GM19467 (cell line): ENCODE data around the gene RIPOR3.
"Not testable (repeated sequence)": the region's sequence is repeated elsewhere in the genome, so short reads cannot be mapped to it uniquely, and the experiment has no call there.

ENCODE experiments used
- ATAC-seq: cut with Tn5 transposase; IDR thresholded peaks from one replicate; pipeline ENCODE4 v1.9.1; 2021; ENCODE audit warnings: mild to moderate bottlenecking, moderate library complexity; ENCODE audit not compliant: unreplicated experiment

RIPOR3 gene

DNA sequence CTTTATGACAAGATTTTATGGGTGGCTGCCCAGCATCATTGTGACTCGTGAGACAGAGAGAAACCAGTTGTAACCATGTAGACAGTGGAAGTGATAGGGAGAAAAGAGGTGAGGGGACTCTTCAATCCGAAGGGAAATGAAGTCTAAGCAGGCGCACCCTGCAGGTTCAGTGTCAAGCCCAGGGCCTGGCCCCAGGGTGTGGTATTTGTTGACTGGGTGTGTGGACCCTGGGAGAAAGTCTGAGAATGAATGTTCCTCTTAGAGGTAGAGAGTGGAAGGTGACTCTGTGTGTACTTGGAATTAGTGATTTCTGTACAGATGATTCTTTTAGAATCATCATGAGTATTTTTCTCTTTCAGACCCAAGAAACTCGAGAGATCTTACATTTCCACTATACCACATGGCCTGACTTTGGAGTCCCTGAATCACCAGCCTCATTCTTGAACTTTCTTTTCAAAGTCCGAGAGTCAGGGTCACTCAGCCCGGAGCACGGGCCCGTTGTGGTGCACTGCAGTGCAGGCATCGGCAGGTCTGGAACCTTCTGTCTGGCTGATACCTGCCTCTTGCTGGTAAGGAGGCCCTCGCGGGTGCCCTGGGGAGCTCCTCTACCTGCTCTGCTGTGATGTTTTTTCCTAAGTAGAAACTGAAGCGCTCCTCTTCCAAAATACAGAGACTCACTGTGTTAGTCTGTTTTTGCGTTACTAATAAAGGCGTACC lies 113.1 kb downstream of the RIPOR3 start:
- no peak for ATAC-seq

DNA sequence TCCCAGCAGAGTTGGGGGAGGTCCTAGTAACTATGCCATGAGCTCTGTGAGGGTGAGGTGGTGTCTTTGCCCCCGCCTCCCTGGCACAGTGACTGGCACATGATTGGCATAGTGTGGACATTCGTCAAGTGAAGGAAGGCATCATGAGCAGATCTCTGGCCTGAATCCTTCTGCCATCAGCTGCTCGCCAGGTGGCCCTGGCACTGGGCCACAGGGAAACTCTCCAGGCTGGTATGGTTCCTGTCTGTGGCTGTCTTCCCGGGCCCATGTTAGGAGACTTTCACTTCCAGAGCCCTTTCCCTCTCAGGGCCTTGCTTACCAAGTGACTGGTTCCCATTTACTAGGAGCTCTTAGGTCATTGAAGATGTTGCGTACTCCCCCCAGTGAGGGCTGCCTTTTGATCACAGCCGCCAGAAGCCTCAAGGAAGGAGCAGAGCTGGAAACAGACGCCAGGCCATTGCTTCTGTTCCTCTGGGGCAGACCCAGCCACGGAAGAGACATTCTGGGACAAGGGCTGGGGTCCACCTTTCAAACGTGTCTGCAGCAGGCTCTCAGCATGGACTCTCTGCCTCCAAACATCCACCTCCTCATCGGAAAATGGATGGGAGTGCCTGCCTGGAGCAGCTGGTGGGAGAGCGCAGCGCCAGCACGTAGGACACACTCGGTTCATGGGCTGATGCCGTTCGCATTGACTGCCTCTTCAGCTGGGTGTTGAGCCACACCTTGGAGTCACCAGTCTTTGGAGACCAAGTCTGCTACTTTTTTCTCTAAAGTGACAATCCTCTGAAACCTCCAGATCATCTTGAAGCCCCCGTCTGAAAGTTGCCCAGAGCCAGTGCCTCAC lies 113.9 kb downstream of the RIPOR3 start:
- ATAC-seq, result no peak

DNA sequence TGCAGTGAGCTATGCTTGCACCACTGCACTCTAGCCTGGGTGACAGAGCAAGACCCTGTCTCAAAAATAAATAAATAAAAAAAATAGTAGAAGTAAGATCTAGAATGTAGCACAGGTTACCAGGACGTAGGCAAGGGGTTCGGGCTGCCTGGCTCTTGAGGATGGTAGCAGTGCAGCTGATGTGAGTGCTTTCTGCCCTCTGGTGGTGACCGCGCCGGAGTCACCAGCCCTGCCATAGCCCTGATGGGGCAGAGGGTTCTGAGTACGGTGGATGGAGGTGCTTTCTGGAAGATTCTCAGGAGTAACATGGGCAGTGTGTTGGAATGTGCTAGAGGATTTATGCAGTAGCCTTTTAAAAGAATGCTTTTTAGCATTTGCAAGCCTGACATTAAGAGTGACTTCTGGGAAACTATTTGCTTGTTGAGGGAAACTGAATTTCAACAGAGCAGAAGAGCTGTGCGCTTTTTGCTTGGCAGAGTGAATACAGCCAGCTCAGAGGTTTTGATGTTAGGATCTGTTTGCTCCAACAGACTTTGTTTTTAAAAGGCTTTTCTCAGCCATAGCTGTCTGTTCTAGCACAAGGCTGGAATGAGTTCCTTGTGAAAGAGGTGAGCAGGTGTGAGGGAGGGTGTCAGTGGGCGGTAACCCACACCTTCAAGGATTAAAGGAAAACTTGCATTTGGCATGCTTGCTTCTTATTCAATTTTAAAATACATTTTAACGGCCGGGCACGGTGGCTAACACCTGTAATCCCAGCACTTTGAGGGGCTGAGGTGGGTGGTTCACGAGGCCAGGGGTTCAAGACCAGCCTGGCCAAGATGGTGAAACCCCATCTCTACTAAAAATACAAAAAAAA lies 115.2 kb downstream of the RIPOR3 start:
- no peak for ATAC-seq

DNA sequence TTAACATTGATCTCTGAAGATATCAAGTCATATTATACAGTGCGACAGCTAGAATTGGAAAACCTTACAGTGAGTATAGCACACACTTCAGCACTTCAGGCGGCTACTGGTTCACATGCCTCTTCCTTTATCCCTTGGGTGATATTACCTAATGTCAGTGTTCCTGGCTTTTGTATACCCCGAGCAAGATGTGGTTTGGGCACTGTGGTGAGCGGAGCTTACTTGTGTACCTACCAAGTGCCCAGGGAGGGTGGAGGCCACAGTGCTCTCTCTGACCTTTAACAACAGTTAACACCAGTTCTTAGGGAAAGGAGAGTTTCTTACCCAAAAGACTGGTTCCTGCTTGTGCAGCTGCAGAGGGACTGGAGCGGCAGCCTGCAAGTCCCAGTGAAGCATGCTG lies 116.8 kb downstream of the RIPOR3 start:
- no peak for ATAC-seq

DNA sequence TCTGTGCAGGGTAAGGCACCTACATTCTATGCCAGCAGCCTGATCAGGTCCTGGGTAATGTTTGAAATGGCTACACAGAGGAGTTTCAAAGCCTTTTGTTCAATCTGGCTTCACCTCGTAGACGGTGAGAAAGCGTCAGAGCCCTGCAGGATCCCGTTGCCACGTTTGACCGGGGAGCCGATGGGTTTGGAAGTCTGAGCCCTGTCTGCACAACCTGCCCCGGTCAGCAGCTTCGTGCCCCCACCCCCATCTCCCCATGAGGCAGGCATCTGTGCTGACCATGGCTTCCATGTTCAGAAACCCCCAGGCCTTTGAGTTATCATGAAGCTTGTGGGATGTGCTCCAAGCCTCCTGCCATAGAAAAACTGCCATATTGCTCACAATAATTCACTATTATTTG lies 117.2 kb downstream of the RIPOR3 start:
- no peak for ATAC-seq

DNA sequence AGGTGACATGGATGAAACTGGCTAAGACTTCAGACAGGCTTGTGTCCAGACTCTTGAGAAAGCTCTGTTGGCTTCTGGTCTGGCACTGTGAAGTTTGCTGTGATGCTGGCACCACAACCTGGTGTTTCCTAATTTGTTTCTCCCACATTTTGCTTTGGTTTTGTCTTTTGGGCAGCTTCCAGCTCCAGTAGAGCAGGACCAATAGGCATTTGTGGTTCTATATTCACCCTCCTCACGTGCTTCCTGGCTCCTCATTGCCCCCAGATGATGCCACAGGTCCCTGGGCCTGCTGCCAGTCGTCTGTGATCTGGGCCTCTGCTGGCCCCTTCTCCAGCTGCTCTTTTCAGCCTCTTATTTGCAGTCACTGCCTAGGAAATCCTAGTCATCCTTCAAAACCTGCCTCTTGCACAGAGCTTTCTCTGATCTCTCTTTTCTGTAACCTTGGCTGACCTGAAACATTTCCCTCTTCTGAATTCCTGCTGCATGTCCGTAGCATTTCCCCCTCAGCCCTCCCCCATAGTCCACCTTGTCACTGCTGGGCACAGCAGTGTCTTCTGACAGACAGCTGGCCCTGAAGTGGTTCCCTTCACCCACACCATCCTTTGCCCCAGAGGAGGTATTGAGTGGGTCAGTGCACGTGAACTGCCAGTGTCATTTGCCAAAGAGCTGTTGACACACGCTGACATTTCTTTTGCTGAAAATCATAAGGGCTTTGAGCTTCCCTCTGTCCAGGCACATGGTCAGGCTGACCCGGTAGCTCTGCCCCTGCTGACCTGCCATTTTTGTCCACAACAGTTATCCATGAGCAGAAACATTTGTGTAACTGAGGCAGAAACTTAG lies 118.2 kb downstream of the RIPOR3 start:
- ATAC-seq, result no peak

DNA sequence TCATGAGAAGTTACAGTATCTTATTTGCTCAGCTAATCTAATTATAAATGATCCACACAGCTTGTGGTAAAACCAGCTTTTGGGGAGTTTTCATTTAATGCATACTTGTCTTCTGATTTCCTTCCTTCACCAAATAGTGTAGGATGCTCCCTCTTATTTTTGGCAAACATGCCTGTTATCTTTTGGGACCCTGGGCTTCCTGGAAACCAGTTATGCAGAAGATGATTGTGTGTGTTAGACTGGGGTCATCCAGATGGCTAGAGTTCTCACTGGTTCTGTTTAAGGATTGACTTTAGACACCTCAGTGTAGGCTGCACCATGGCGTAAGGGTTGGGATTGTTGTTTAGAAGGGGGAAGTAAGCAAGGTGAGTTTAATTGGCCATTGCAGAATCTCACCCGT lies 119.9 kb downstream of the RIPOR3 start:
- no peak for ATAC-seq

DNA sequence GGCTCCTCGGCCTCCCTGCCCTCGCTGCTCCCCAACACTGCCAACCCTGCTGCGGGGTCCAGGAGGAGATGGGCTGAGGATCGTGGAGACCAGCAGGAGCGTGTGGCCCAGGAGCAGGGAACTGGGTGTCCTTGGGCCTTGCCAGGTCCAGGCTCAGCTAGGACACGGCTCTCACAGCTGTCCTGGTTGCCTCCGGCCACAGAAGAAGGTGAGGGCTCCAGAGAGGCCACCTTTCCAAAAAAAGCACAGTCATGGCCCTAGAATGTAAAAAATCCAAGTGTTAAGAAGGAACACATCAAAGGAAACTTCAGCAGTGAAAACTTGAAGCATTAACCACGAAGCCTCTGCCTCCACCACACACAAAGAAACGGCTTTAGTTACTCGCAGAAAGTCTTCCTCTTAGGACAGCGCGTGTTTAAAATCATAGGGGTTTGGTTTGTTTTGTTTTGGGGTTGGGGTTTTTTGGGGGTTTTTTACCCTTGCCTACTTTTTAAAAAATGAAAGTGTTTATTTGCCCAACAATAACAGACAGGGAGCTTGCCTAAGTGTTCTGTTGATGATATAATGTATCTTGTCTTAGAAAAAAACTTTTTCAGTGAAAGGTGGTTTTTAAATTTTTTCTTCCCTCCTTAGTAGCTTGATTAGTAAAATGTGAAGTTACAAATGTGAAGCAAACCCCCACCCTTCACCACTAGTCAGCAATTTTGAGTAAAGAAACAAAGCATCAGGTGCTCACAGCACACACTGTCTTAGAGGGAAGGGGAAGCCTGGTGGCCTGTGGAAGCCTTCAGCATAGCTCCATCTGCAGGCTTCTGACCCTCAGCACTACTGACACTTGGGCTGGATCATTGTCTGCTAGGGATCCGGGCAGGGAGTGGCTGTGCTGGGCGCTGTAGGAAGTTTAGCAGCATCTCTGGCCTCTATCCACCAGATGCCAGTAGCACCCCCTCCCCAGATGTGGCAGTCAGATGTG lies 121.2 kb downstream of the RIPOR3 start:
- ATAC-seq, result no peak

DNA sequence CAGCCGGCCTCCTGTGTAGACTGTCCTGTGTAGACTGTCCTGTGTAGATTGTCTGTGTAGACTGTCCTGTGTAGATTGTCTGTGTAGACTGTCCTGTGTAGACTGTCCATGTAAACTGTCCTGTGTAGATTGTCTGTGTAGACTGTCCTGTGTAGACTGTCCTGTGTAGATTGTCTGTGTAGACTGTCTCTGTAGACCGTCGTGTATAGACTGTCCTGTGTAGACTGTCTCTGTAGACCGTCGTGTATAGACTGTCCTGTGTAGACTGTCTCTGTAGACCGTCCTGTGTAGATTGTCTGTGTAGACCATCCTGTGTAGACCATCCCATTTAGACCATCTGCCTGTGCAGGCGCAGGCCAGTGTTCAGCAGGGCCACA lies 121.9 kb downstream of the RIPOR3 start:
- ATAC-seq, result not testable (repeated sequence)

DNA sequence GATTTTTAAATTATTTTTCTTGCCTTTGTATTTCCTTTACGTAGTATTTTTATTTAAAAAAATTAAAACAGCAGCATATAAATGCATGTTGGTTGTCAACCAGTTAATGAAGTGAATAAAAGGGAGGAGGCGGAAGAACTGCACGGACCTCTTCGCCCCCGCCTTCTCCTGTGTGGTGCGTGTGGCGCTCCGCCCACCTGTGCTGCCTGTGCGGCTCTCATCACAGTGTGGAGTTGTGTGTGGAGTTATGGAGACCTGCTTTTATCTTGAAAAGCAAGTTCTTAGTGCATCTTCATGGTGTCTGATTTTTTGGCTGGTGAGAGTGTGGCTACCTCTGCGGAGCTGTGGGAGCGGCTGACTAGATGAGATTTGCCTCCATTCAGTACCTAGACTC lies 122.8 kb downstream of the RIPOR3 start:
- ATAC-seq, result no peak

DNA sequence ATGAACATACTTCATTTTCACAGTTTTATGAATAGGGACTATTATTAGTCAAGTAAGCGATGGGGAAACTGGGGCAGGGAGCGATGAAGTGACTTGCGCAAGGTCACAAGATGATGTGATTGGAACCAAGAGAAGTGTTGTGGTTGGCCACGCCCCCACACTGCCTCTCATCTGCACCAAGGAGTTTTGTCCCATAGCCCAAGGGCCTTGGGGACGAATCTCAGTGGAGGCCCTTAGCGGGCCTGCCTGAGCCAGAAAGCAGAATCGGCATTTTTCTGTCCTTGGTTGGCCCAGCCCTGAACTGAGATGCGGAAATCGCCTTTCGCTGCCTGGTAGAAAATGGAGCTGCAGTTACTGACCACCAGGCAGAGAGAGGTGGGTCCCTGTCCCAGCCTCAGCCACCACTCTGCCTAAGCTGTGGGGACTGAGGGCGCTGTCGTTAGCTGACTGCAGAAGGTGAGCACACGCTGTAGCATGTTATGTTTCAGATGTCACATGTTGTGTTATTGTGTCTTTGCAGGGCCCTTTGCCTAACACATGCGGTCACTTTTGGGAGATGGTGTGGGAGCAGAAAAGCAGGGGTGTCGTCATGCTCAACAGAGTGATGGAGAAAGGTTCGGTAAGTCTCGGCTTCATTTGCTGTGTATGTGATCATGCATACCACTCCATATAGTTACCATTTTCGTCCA lies 123.3 kb downstream of the RIPOR3 start:
- ATAC-seq, result no peak

DNA sequence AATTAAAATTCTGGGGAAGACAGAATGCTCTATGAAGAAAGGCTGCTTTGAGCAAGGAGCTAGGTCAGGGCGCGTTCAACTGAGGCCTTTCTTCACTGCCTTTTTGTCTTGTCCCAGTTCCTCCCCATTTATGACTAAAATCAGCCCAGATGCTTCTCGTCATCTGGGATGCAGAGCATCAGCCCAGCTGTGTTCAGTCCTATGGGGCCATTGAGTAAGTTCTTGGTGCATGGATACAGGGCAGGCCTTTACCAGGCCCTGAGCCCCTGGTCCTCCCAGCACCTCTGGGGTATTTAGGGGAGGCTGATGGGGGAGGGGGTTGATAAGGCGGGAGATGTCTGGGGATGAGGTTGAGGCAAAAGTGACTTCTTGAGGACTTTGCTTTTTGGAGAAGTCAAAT lies 125.5 kb downstream of the RIPOR3 start:
- no peak for ATAC-seq

DNA sequence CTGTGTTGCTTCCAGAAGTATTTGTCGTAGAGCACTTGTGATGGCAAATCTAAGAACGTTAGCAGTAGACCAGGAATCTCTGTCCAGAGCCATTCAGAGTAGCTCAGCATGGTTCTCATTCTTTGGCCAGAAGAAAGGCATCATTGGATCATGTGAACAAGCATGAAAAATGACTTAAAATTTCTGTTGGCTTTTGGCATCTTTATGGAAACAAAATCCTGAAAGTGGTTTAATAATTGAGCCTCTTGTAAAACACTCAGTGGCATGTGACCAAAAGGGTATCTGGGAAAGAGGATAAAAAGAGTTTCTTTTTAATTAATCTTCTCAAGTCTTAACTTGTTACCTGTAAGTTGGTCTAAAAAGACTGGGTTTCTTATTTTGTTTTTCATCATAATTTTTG lies 126.0 kb downstream of the RIPOR3 start:
- no peak for ATAC-seq

DNA sequence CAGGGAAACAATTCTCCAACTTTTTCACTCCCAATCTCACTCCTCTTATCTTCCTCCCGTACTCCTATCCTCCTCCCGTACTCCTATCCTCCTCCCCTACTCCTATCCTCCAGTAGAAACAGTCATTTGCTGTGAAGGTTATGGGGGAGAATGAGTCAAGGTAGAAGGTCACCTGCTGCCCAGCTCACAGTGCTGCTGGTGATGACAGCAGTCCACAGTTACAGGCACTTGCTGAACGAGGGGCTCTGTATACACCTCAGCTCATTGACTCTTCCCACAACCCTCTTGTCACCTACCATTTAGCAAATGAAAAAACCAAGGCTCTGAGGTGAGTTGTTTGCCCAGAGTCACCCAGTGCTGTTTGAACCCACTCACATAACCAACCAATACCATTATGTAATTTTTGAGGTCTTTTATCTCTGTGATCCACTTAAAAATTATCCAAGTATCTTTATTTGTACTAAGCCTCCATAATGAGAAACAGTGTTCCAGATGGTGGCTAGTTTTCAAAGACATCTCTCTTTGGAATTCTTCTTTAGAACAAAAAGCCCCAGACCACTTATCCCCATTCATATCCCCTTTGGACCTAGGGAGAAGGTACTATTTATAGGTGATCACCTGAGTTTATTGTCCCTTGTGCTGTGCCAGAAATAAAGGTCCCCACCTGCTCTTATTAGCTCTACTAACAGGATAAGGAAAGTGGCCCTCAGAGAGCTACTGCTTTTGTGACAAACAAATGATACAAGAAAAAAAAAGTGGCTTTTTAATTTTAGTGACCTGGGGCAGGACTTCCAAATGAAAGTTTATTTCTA lies 128.0 kb downstream of the RIPOR3 start:
- ATAC-seq, result no peak

DNA sequence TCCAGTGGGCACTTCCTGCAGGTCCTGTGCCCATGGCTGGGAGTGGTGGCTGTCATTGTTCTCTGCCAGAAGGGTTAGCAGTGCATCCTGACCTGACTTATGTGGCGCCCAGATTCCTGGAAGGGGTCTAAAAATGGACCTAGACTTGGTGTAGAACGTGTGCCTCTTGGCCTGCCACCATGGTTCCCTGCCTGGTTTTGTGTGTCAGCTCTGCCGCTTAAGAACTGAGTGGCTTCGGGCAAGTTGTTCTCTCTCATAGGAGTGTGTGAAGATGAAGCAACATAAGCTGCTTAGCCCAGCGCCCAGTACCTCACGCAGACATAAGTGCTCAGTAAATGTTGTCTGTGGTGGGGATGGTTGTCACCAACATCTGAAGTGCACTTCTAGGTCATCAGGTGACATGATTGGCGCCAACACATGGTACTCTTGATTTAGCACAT lies 129.1 kb downstream of the RIPOR3 start:
- no peak for ATAC-seq

DNA sequence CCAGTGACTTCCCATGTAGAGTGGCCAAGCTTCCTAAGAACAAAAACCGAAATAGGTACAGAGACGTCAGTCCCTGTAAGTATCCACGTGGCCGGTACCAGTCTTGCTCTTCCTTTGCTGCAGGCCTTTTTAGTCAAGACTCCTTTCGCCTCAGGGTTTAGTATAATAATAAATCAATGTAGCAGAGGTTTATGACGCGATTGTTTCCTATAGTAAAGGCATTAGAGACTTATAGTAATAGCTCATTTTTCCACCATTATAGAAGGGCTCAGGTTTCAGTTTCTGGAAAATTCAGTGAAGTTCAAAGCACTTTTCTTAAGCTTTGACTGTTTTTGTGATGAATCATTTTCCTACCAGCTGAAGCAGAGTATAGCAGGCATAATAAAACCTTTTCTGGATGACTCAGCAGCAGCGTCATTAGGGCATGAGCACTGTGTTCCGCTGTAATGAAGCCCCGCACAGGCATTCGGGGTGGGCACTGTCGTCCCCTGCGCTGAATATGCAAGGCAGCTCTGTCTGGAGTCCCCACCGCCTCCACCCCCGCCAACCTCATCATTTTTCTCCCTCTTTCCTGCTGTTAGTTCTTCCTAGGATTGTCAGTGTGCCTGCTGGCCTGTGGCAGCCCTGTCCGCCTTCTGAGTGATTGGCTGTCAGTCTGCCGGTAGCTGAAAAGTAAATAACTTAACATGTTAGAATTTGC lies 129.8 kb downstream of the RIPOR3 start:
- ATAC-seq, result no peak

DNA sequence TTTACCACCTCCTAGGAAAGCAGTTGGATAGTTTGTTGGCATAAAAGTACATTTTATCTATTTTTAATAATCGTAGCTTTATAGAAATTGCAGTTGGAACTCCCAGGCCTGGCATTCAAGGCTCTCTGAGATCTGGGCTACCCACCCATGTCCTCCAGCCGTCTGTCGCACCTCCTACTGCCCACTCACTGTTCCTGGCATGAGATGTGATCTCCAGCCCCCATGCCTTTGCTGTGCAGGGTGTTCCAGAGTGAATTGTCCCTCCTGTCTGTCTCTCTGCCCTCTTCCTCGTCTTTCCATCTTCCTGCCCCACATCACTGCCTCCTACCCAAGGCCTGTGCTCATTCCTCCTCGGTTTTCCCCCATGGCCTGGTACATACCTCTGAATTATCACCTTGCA lies 130.5 kb downstream of the RIPOR3 start:
- ATAC-seq, result no peak
